Smooth muscle cell (in vitro differentiated cells): Measurements from ENCODE around the gene SAMD13. TPM values are rescaled to one million over a fixed set of nuclear protein-coding genes. Genes with fewer than 3 reads are reported as not detected.
"Not testable (repeated sequence)": the region's sequence is repeated elsewhere in the genome, so short reads cannot be mapped to it uniquely, and the experiment has no call there.

Source experiments
- DNase-seq: peaks from one replicate; lab custom pipeline; 2025; ENCODE audit not compliant: unreplicated experiment; lab: John Stamatoyannopoulos, UW
- H2AFZ ChIP-seq: fragments of 200-600 bp; sonication (generic); 2 replicates; pipeline ENCODE4 v1.6.0; 2016; ENCODE audit warnings: antibody characterized with exemption, low read depth, mild to moderate bottlenecking
- H3F3A ChIP-seq: fragments of 200-600 bp; sonication (generic); 2 replicates; pipeline ENCODE4 v1.6.0; 2017; ENCODE audit warnings: antibody characterized with exemption, low read depth
- H3K27ac ChIP-seq: fragments of 200-600 bp; sonication (generic); 2 replicates; pipeline ENCODE4 v1.5.1; 2016; ENCODE audit warnings: low read depth, mild to moderate bottlenecking
- H3K27me3 ChIP-seq: fragments of 200-600 bp; sonication (generic); 2 replicates; pipeline ENCODE4 v1.6.1; 2016; ENCODE audit warnings: low read depth, mild to moderate bottlenecking
- H3K36me3 ChIP-seq: fragments of 200-600 bp; sonication (generic); 2 replicates; pipeline ENCODE4 v1.5.1; 2016; ENCODE audit warnings: low read depth
- H3K4me1 ChIP-seq: fragments of 200-600 bp; sonication (generic); 2 replicates; pipeline ENCODE4 v1.5.1; 2016; ENCODE audit warnings: low read depth
- H3K4me2 ChIP-seq: fragments of 200-600 bp; sonication (generic); 2 replicates; pipeline ENCODE4 v1.6.0; 2016; ENCODE audit warnings: mild to moderate bottlenecking
- H3K4me3 ChIP-seq: fragments of 200-600 bp; sonication (generic); 2 replicates; pipeline ENCODE4 v1.5.1; 2016; ENCODE audit warnings: mild to moderate bottlenecking
- H3K79me2 ChIP-seq: fragments of 200-600 bp; sonication (generic); 2 replicates; pipeline ENCODE4 v1.6.0; 2016; ENCODE audit warnings: low read depth, mild to moderate bottlenecking
- H3K9ac ChIP-seq: fragments of 200-600 bp; sonication (generic); 2 replicates; pipeline ENCODE4 v1.6.0; 2016; ENCODE audit warnings: low read depth
- H3K9me3 ChIP-seq: fragments of 200-600 bp; sonication (generic); replicated peaks from 2 replicates; pipeline ENCODE4 v1.5.1; 2016; ENCODE audit warnings: low read depth
- H4K20me1 ChIP-seq: fragments of 200-600 bp; sonication (generic); 2 replicates; pipeline ENCODE4 v1.6.0; 2016; ENCODE audit warnings: low read depth
- CTCF ChIP-seq: fragments of 200-600 bp; sonication (generic); IDR thresholded peaks from 2 replicates; pipeline ENCODE4 v1.5.1; 2017; ENCODE audit warnings: borderline replicate concordance, mild to moderate bottlenecking, antibody characterized with exemption; ENCODE audit not compliant: insufficient read depth, poor library complexity, severe bottlenecking
- WGBS: methylation state at CpG from one replicate; pipeline ENCODE4 v1.1.7; 2016; ENCODE audit warnings: low lambda C conversion rate; 5-methylcytosine and 5-hydroxymethylcytosine counted together
- polyA plus RNA-seq: library from polyadenylated mRNA; unstranded; fragments of >200 nt; fragmentation: Nextera tagmentation; extraction: Ambion mirVana; gene quantifications from 2 replicates; pipeline ENCODE4 v1.2.1, GENCODE V29; 2016
- total RNA-seq: library from RNA; depleted of rRNA; stranded (reverse); fragments of >200 nt; gene quantifications from 2 replicates; pipeline ENCODE4 v1.2.3, GENCODE V29; 2014

The SAMD13 gene
- total and polyA plus RNA-seq, 2 experiments from 2014 or later = 0.66 to 2.7 TPM

- H3K4me3 ChIP-seq = no peak overlapping the region
- H3F3A ChIP-seq = no peaks in the 10 kb centered on the region
- 96% methylated on average over 1 of the region's 1 CpG for WGBS
- H3K27ac ChIP-seq = no peak overlapping the region
- no peaks in the 10 kb centered on the region for H3K27me3 ChIP-seq
- no peak for DNase-seq
- no peak overlapping the region for H3K9ac ChIP-seq
- H4K20me1 ChIP-seq = no peaks in the 10 kb centered on the region
- peaks cover 5% of the 10 kb centered on the region for H3K9me3 ChIP-seq
- H3K36me3 ChIP-seq = peaks cover 2% of the 10 kb centered on the region
- H3K4me2 ChIP-seq = no peak overlapping the region
- no peaks in the 10 kb centered on the region for H3K4me1 ChIP-seq
- TF ChIP-seq CTCF = no peak
- no peak overlapping the region for H2AFZ ChIP-seq
- no peaks in the 10 kb centered on the region for H3K79me2 ChIP-seq
Observed at GRCh38 chr1:84286071-84286470, 15.4 kb upstream of the SAMD13 start.

GRCh38 chr1:84287389-84287788 lies 14.1 kb upstream of the SAMD13 start:
- H3K36me3 ChIP-seq, H3K27me3 ChIP-seq, DNase-seq, H3K27ac ChIP-seq, H3K79me2 ChIP-seq, H2AFZ ChIP-seq, H3K4me3 ChIP-seq, H3K4me1 ChIP-seq, H3K9ac ChIP-seq, H3K9me3 ChIP-seq, H4K20me1 ChIP-seq, H3F3A ChIP-seq, H3K4me2 ChIP-seq: not testable (repeated sequence)
- WGBS = 73% methylated on average over 3 of the region's 3 CpGs

- DNase-seq = no peak
- no peak overlapping the region for H3K4me3 ChIP-seq
- no peaks in the 10 kb centered on the region for H3F3A ChIP-seq
- no peak overlapping the region for H2AFZ ChIP-seq
- no peaks in the 10 kb centered on the region for H3K79me2 ChIP-seq
- H3K4me2 ChIP-seq = no peak overlapping the region
- no peak overlapping the region for H3K27ac ChIP-seq
- TF ChIP-seq CTCF = no peak
- H3K27me3 ChIP-seq = no peaks in the 10 kb centered on the region
- H3K9me3 ChIP-seq = peaks cover 5% of the 10 kb centered on the region
- H4K20me1 ChIP-seq = no peaks in the 10 kb centered on the region
- peaks cover 2% of the 10 kb centered on the region for H3K36me3 ChIP-seq
- no peak overlapping the region for H3K9ac ChIP-seq
- WGBS = 86% methylated on average over 2 of the region's 2 CpGs
- H3K4me1 ChIP-seq = no peaks in the 10 kb centered on the region
Observed at GRCh38 chr1:84289169-84289785, 12.2 kb upstream of the SAMD13 start.

DNA sequence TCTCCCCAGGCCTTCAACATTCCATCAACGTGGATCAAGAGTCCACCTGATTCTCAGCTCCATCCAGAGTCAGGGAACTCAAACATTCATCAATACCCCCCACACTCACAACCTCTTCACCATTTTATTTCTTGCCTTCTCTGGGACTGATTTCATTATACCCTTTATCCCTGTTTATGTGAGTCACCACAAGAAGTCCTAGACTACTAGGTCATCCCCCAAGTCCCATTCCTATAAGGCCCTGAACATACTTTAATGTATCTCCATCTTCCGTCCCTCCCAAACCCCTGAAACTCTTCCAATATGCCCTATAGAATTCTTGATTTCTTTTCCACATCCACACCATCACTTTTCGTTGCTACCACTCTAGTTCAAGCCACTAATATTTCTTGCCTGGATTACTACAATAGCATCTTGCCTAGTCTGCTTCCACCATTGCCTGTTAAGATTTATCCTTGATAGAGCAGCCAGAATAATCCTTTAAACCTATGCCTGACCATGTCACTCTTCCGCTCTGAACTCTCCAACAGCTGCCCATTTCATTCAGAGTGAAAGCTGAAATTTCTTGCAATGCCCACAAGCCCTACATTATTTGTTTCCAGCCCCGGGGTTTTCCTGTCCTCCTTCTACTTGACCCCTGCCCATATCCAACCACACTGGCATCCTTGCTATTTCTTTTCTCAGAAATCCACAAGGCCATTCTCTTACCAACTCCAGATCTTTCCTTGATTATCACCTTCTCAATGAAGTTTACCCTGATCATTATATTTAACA lies 9.4 kb upstream of the SAMD13 start:
- H4K20me1 ChIP-seq = no peaks in the 10 kb centered on the region
- WGBS = 87% methylated on average over 5 of the region's 5 CpGs
- H3K9ac ChIP-seq = no peak overlapping the region
- H3K4me2 ChIP-seq = no peak overlapping the region
- H3K4me3 ChIP-seq = no peak overlapping the region
- no peak overlapping the region for H3K27ac ChIP-seq
- H3F3A ChIP-seq = no peaks in the 10 kb centered on the region
- H2AFZ ChIP-seq = no peak overlapping the region
- DNase-seq = no peak
- H3K36me3 ChIP-seq = peaks cover 2% of the 10 kb centered on the region
- no peaks in the 10 kb centered on the region for H3K9me3 ChIP-seq
- no peaks in the 10 kb centered on the region for H3K27me3 ChIP-seq
- TF ChIP-seq CTCF = no peak
- no peaks in the 10 kb centered on the region for H3K4me1 ChIP-seq
- H3K79me2 ChIP-seq = no peaks in the 10 kb centered on the region
